GM23338 (cell line): ENCODE data around the gene KIRREL3. TPM values are rescaled to one million over a fixed set of nuclear protein-coding genes. Genes with fewer than 3 reads are reported as not detected.

Source experiments
- ATAC-seq: fragments of 200-7000 bp; cut with Tn5 transposase; 3 replicates; pipeline ENCODE4 v1.9.1; 2020
- DNase-seq: peaks from one replicate; pipeline ENCODE4 v3.0.0-alpha.2; 2015; ENCODE audit warnings: low spot score
- H2AFZ ChIP-seq: fragments of 200-600 bp; sonication (generic); 2 replicates; pipeline ENCODE4 v1.8.0; 2016; ENCODE audit warnings: antibody characterized with exemption, mild to moderate bottlenecking, moderate library complexity
- H3F3A ChIP-seq: fragments of 200-600 bp; sonication (generic); replicated peaks from 2 replicates; pipeline ENCODE4 v1.8.0; 2017; ENCODE audit warnings: antibody characterized with exemption, mixed run types, low read depth
- H3K27ac ChIP-seq: fragments of 200-600 bp; sonication (generic); 2 replicates; pipeline ENCODE4 v1.6.1; 2016; ENCODE audit warnings: low read depth
- H3K27me3 ChIP-seq: fragments of 200-600 bp; sonication (generic); 2 replicates; pipeline ENCODE4 v1.8.0; 2016; ENCODE audit warnings: mild to moderate bottlenecking, mixed run types, moderate library complexity; ENCODE audit not compliant: insufficient read depth
- H3K36me3 ChIP-seq: fragments of 200-600 bp; sonication (generic); 2 replicates; pipeline ENCODE4 v1.8.0; 2016; ENCODE audit warnings: mild to moderate bottlenecking; ENCODE audit not compliant: insufficient read depth
- H3K4me1 ChIP-seq: fragments of 200-600 bp; sonication (generic); 2 replicates; pipeline ENCODE4 v1.8.0; 2016; ENCODE audit warnings: mild to moderate bottlenecking, moderate library complexity; ENCODE audit not compliant: insufficient read depth
- H3K4me2 ChIP-seq: fragments of 200-600 bp; sonication (generic); 2 replicates; pipeline ENCODE4 v1.7.1; 2017; ENCODE audit warnings: mixed run types
- H3K4me3 ChIP-seq: fragments of 200-600 bp; sonication (generic); 2 replicates; pipeline ENCODE4 v1.6.1; 2016; ENCODE audit warnings: mixed run types
- H3K79me2 ChIP-seq: fragments of 200-600 bp; sonication (generic); replicated peaks from 2 replicates; pipeline ENCODE4 v1.8.0; 2017; ENCODE audit warnings: mild to moderate bottlenecking; ENCODE audit not compliant: insufficient read depth
- H3K9me2 ChIP-seq: fragments of 200-600 bp; sonication (generic); 2 replicates; pipeline ENCODE4 v1.8.0; 2017; ENCODE audit not compliant: insufficient read depth
- H4K20me1 ChIP-seq: fragments of 200-600 bp; sonication (generic); replicated peaks from 2 replicates; pipeline ENCODE4 v1.8.0; 2017; ENCODE audit warnings: mild to moderate bottlenecking; ENCODE audit not compliant: insufficient read depth
- H3K27ac Mint-ChIP-seq: 2 replicates; pipeline ENCODE4 v1.8.0; 2020; ENCODE audit warnings: inconsistent platforms, mild to moderate bottlenecking, moderate library complexity, mixed read lengths
- H3K27me3 Mint-ChIP-seq: 3 replicates; pipeline ENCODE4 v1.8.0; 2022; ENCODE audit warnings: low read depth, mild to moderate bottlenecking, moderate library complexity, mixed read lengths, inconsistent platforms; ENCODE audit not compliant: insufficient read depth, poor library complexity
- H3K36me3 Mint-ChIP-seq: 3 replicates; pipeline ENCODE4 v1.8.0; 2021; ENCODE audit warnings: low read depth, mild to moderate bottlenecking, inconsistent platforms, moderate library complexity, mixed read lengths
- H3K4me1 Mint-ChIP-seq: 3 replicates; pipeline ENCODE4 v1.8.0; 2020; ENCODE audit warnings: mild to moderate bottlenecking, inconsistent platforms, mixed read lengths
- H3K4me3 Mint-ChIP-seq: 3 replicates; pipeline ENCODE4 v1.8.0; 2021; ENCODE audit warnings: moderate library complexity, mild to moderate bottlenecking, inconsistent platforms, mixed read lengths
- H3K9me3 Mint-ChIP-seq: 3 replicates; pipeline ENCODE4 v1.8.0; 2020; ENCODE audit warnings: moderate library complexity, mild to moderate bottlenecking, inconsistent platforms, mixed read lengths
- CREB1 ChIP-seq: fragments of 250-450 bp; sonication (Bioruptor Pico); IDR thresholded peaks from 2 replicates; pipeline ENCODE4 v1.5.0; 2020; ENCODE audit warnings: low read depth, mild to moderate bottlenecking, moderate library complexity
- ETS1 ChIP-seq: IDR thresholded peaks from 2 replicates; pipeline ENCODE4 v1.6.1; 2016; ENCODE audit warnings: antibody characterized with exemption
- EZH2 ChIP-seq: fragments of 200-600 bp; sonication (generic); IDR thresholded peaks from one replicate; pipeline ENCODE4 v1.8.0; 2017; ENCODE audit warnings: antibody characterized with exemption, mild to moderate bottlenecking, low read depth; ENCODE audit not compliant: unreplicated experiment
- EZH2phosphoT487 ChIP-seq: fragments of 200-600 bp; sonication (generic); IDR thresholded peaks from one replicate; pipeline ENCODE4 v1.8.1; 2018; ENCODE audit warnings: antibody characterized with exemption; ENCODE audit not compliant: unreplicated experiment
- JUNB ChIP-seq: IDR thresholded peaks from one replicate; pipeline ENCODE4 v1.6.1; 2016; ENCODE audit warnings: antibody characterized with exemption; ENCODE audit not compliant: unreplicated experiment
- NANOG ChIP-seq: IDR thresholded peaks from 2 replicates; pipeline ENCODE4 v1.6.1; 2016; ENCODE audit warnings: antibody characterized with exemption, borderline replicate concordance
- POLR2AphosphoS5 ChIP-seq: IDR thresholded peaks from 2 replicates; pipeline ENCODE4 v1.6.1; 2016; ENCODE audit warnings: antibody characterized with exemption, low read depth
- STAT1 ChIP-seq: IDR thresholded peaks from one replicate; pipeline ENCODE4 v1.6.1; 2016; ENCODE audit warnings: antibody characterized with exemption; ENCODE audit not compliant: unreplicated experiment
- ZNF114 ChIP-seq: fragments of 250-450 bp; sonication (Bioruptor Pico); IDR thresholded peaks from 2 replicates; pipeline ENCODE4 v1.5.0; 2020; ENCODE audit warnings: mild to moderate bottlenecking, moderate library complexity
- ZNF331 ChIP-seq: fragments of 250-450 bp; sonication (Bioruptor Pico); IDR thresholded peaks from 2 replicates; pipeline ENCODE4 v1.5.0; 2020; ENCODE audit warnings: low read depth, mild to moderate bottlenecking, moderate library complexity
- polyA plus RNA-seq: library from polyadenylated mRNA; unstranded; fragments of >200 nt; fragmentation: Nextera tagmentation; extraction: Ambion mirVana; gene quantifications from 2 replicates; pipeline ENCODE4 v1.2.1, GENCODE V29; 2016
- total RNA-seq: library from RNA; depleted of rRNA; stranded (reverse); fragments of >200 nt; shearing (Covaris generic); gene quantifications from 2 replicates; pipeline ENCODE4 v1.2.3, GENCODE V29; 2014
- TF ChIP-seq, protein P1 (sequence below), 2 experiments: fragments of 200-600 bp in 1 of 2; sonication (generic) in 1 of 2; conservative IDR thresholded peaks; 2 replicates each; pipeline versions ENCODE4 v1.5.1 to v1.6.1; 2016 to 2017; ENCODE audit warnings: antibody characterized with exemption in 2 of 2, low read depth in 2 of 2, mild to moderate bottlenecking in 2 of 2, moderate library complexity in 1 of 2
- TF ChIP-seq, protein P2 (sequence below): fragments of 250-450 bp; sonication (Bioruptor Pico); IDR thresholded peaks from 2 replicates; pipeline ENCODE4 v1.5.0; 2020; ENCODE audit warnings: mild to moderate bottlenecking, moderate library complexity
- TF ChIP-seq, protein P3 (sequence below): IDR thresholded peaks from one replicate; pipeline ENCODE4 v1.6.1; 2018; ENCODE audit warnings: antibody characterized with exemption; ENCODE audit not compliant: unreplicated experiment

KIRREL3 gene
- total and polyA plus RNA-seq, 2 experiments from 2014 or later, result 0.13 to 1.5 TPM

- TF ChIP-seq EZH2, result no peak
- no peak for TF ChIP-seq ZNF331 (CRISPR knock-in tag)
- TF ChIP-seq EZH2phosphoT487, result no peak
- no peak for TF ChIP-seq ETS1
- TF ChIP-seq, protein P1, sequence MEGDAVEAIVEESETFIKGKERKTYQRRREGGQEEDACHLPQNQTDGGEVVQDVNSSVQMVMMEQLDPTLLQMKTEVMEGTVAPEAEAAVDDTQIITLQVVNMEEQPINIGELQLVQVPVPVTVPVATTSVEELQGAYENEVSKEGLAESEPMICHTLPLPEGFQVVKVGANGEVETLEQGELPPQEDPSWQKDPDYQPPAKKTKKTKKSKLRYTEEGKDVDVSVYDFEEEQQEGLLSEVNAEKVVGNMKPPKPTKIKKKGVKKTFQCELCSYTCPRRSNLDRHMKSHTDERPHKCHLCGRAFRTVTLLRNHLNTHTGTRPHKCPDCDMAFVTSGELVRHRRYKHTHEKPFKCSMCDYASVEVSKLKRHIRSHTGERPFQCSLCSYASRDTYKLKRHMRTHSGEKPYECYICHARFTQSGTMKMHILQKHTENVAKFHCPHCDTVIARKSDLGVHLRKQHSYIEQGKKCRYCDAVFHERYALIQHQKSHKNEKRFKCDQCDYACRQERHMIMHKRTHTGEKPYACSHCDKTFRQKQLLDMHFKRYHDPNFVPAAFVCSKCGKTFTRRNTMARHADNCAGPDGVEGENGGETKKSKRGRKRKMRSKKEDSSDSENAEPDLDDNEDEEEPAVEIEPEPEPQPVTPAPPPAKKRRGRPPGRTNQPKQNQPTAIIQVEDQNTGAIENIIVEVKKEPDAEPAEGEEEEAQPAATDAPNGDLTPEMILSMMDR (conservative IDR thresholded peaks at IDR 0.05; ENCODE audit: low read depth in 2 of 2), result no peak
- no peak for TF ChIP-seq ZNF114
- TF ChIP-seq, protein P2, sequence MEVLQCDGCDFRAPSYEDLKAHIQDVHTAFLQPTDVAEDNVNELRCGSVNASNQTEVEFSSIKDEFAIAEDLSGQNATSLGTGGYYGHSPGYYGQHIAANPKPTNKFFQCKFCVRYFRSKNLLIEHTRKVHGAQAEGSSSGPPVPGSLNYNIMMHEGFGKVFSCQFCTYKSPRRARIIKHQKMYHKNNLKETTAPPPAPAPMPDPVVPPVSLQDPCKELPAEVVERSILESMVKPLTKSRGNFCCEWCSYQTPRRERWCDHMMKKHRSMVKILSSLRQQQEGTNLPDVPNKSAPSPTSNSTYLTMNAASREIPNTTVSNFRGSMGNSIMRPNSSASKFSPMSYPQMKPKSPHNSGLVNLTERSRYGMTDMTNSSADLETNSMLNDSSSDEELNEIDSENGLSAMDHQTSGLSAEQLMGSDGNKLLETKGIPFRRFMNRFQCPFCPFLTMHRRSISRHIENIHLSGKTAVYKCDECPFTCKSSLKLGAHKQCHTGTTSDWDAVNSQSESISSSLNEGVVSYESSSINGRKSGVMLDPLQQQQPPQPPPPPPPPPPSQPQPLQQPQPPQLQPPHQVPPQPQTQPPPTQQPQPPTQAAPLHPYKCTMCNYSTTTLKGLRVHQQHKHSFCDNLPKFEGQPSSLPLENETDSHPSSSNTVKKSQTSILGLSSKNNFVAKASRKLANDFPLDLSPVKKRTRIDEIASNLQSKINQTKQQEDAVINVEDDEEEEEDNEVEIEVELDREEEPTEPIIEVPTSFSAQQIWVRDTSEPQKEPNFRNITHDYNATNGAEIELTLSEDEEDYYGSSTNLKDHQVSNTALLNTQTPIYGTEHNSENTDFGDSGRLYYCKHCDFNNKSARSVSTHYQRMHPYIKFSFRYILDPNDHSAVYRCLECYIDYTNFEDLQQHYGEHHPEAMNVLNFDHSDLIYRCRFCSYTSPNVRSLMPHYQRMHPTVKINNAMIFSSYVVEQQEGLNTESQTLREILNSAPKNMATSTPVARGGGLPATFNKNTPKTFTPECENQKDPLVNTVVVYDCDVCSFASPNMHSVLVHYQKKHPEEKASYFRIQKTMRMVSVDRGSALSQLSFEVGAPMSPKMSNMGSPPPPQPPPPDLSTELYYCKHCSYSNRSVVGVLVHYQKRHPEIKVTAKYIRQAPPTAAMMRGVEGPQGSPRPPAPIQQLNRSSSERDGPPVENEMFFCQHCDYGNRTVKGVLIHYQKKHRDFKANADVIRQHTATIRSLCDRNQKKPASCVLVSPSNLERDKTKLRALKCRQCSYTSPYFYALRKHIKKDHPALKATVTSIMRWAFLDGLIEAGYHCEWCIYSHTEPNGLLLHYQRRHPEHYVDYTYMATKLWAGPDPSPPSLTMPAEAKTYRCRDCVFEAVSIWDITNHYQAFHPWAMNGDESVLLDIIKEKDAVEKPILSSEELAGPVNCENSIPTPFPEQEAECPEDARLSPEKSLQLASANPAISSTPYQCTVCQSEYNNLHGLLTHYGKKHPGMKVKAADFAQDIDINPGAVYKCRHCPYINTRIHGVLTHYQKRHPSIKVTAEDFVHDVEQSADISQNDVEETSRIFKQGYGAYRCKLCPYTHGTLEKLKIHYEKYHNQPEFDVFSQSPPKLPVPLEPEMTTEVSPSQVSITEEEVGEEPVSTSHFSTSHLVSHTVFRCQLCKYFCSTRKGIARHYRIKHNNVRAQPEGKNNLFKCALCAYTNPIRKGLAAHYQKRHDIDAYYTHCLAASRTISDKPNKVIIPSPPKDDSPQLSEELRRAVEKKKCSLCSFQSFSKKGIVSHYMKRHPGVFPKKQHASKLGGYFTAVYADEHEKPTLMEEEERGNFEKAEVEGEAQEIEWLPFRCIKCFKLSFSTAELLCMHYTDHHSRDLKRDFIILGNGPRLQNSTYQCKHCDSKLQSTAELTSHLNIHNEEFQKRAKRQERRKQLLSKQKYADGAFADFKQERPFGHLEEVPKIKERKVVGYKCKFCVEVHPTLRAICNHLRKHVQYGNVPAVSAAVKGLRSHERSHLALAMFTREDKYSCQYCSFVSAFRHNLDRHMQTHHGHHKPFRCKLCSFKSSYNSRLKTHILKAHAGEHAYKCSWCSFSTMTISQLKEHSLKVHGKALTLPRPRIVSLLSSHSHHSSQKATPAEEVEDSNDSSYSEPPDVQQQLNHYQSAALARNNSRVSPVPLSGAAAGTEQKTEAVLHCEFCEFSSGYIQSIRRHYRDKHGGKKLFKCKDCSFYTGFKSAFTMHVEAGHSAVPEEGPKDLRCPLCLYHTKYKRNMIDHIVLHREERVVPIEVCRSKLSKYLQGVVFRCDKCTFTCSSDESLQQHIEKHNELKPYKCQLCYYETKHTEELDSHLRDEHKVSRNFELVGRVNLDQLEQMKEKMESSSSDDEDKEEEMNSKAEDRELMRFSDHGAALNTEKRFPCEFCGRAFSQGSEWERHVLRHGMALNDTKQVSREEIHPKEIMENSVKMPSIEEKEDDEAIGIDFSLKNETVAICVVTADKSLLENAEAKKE (CRISPR knock-in tag), result no peak
- TF ChIP-seq CREB1, result no peak
- TF ChIP-seq NANOG, result no peak
- no peak for TF ChIP-seq STAT1
- TF ChIP-seq, protein P3, sequence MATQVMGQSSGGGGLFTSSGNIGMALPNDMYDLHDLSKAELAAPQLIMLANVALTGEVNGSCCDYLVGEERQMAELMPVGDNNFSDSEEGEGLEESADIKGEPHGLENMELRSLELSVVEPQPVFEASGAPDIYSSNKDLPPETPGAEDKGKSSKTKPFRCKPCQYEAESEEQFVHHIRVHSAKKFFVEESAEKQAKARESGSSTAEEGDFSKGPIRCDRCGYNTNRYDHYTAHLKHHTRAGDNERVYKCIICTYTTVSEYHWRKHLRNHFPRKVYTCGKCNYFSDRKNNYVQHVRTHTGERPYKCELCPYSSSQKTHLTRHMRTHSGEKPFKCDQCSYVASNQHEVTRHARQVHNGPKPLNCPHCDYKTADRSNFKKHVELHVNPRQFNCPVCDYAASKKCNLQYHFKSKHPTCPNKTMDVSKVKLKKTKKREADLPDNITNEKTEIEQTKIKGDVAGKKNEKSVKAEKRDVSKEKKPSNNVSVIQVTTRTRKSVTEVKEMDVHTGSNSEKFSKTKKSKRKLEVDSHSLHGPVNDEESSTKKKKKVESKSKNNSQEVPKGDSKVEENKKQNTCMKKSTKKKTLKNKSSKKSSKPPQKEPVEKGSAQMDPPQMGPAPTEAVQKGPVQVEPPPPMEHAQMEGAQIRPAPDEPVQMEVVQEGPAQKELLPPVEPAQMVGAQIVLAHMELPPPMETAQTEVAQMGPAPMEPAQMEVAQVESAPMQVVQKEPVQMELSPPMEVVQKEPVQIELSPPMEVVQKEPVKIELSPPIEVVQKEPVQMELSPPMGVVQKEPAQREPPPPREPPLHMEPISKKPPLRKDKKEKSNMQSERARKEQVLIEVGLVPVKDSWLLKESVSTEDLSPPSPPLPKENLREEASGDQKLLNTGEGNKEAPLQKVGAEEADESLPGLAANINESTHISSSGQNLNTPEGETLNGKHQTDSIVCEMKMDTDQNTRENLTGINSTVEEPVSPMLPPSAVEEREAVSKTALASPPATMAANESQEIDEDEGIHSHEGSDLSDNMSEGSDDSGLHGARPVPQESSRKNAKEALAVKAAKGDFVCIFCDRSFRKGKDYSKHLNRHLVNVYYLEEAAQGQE, result no peak
- no peak for TF ChIP-seq JUNB
- TF ChIP-seq POLR2AphosphoS5, result no peak
- H3K4me3 Mint-ChIP-seq, result no peak overlapping the region
These were observed 562.8 kb downstream of the KIRREL3 start for GRCh38 chr11:126437731-126438130.

More at GRCh38 chr11:126437731-126438130, 562.8 kb downstream of the KIRREL3 start:
- Histone ChIP-seq H3K27ac (no peak overlapping the region), H3K4me3 (no peak overlapping the region), H4K20me1 (no peaks in the 10 kb centered on the region), H3K36me3 (no peaks in the 10 kb centered on the region), H3K9me2 (no peaks in the 10 kb centered on the region), H3K27me3 (no peaks in the 10 kb centered on the region), H2AFZ (no peak overlapping the region), H3K4me1 (peaks cover 30% of the 10 kb centered on the region), H3K79me2 (no peaks in the 10 kb centered on the region), H3F3A (no peaks in the 10 kb centered on the region; the same call in 1 of the 2 replicates), H3K4me2 (no peak overlapping the region)
- Mint-ChIP-seq H3K9me3 (no peaks in the 10 kb centered on the region), H3K27ac (no peak overlapping the region), H3K4me1 (peaks cover 35% of the 10 kb centered on the region), H3K36me3 (no peaks in the 10 kb centered on the region), H3K27me3 (peaks cover 12% of the 10 kb centered on the region)
- ATAC-seq, result no peak
- no peak for DNase-seq
